ENCODE data around the gene COL4A6.

Gene COL4A6

DNA sequence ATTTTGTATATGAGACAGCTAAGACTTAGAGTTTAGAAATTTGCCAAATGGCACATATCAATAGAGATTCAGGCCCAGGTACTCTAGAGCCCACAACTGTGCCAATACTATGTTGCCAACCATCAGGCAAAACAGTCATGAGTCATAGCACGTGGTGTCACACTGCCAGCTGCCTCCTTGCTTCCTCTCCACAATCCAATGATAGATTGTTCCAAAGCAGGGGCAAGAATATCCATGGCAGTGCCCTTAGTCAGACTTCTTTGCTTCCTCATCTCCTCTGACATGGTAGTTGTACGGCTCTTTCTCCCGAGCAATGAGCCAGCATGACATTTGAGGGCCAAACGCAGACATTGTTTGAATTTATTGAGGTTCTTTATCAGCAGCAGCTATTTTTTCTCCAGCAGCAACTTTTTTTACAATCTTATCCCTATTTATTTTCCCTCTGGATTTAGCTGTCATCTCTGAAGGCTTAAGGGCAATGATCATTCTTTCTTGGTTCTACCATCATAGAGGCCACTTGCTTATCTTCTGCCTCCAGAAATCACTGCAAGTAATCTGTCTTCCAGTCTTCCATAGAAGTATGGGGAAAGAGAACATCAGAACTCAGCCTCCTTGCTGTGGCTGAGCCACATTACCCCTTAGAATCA is 169.7 kb downstream of the COL4A6 start:
- Histone ChIP-seq H3K9me3 (ENCODE audit: low read length) (no peaks in the 10 kb centered on the region), H3K36me3 (ENCODE audit: insufficient read depth, low read length) (no peaks in the 10 kb centered on the region), H3K9ac (ENCODE audit: low read length) (no peak overlapping the region), H3K4me3 (ENCODE audit: low read depth in 1 of 2, low read length in 2 of 2) (no peak overlapping the region), H3K27me3 (ENCODE audit: control insufficient read depth in 1 of 2, insufficient read depth in 2 of 2, low read length in 2 of 2) (peaks cover 7 to 18% of the 10 kb centered on the region in 2 donors), H3K27ac (ENCODE audit: low read depth, low read length) (no peak overlapping the region), H3K4me1 (ENCODE audit: insufficient read depth, low read length) (peaks cover 11% of the 10 kb centered on the region)

- Histone ChIP-seq H3K27me3 (ENCODE audit: control insufficient read depth in 1 of 2, insufficient read depth in 2 of 2, low read length in 2 of 2) (peaks cover 7 to 22% of the 10 kb centered on the region in 2 donors), H3K9ac (ENCODE audit: low read length) (no peak overlapping the region), H3K27ac (ENCODE audit: low read depth, low read length) (no peak overlapping the region), H3K4me3 (ENCODE audit: low read depth in 1 of 2, low read length in 2 of 2) (no peak overlapping the region), H3K36me3 (ENCODE audit: insufficient read depth, low read length) (no peaks in the 10 kb centered on the region), H3K4me1 (ENCODE audit: insufficient read depth, low read length) (peaks cover 11% of the 10 kb centered on the region), H3K9me3 (ENCODE audit: low read length) (no peaks in the 10 kb centered on the region)
These were observed 170.7 kb downstream of the COL4A6 start for GRCh38 chrX:108267557-108267956.

DNA sequence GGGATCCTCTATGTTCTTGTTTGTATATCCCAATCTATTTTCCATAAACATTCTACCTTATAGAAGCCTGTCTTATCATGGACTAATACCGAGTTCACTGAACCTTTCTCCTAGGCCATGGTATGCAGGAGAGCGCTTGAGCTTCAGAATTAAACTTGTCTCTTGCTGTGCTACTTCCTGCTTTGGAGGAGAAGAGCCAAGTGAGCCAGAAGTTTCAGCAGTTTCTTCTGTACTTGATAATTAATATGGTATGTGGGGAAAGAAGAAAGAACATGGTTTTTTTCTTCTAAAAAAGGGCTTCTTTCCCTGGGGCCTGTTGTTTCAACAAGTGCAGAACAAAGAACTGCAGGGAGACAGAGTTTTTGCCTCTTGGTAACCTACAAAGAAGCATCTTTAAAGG is 173.8 kb downstream of the COL4A6 start:
- H3K9ac ChIP-seq (ENCODE audit: low read length) = no peak overlapping the region
- H3K4me3 ChIP-seq (ENCODE audit: low read depth in 1 of 2, low read length in 2 of 2) = no peak overlapping the region
- H3K27ac ChIP-seq (ENCODE audit: low read depth, low read length) = no peak overlapping the region
- H3K27me3 ChIP-seq (ENCODE audit: control insufficient read depth in 1 of 2, insufficient read depth in 2 of 2, low read length in 2 of 2) = peaks cover 7 to 23% of the 10 kb centered on the region in 2 donors
- no peaks in the 10 kb centered on the region for H3K36me3 ChIP-seq (ENCODE audit: insufficient read depth, low read length)
- H3K9me3 ChIP-seq (ENCODE audit: low read length) = no peaks in the 10 kb centered on the region
- no peaks in the 10 kb centered on the region for H3K4me1 ChIP-seq (ENCODE audit: insufficient read depth, low read length)

DNA sequence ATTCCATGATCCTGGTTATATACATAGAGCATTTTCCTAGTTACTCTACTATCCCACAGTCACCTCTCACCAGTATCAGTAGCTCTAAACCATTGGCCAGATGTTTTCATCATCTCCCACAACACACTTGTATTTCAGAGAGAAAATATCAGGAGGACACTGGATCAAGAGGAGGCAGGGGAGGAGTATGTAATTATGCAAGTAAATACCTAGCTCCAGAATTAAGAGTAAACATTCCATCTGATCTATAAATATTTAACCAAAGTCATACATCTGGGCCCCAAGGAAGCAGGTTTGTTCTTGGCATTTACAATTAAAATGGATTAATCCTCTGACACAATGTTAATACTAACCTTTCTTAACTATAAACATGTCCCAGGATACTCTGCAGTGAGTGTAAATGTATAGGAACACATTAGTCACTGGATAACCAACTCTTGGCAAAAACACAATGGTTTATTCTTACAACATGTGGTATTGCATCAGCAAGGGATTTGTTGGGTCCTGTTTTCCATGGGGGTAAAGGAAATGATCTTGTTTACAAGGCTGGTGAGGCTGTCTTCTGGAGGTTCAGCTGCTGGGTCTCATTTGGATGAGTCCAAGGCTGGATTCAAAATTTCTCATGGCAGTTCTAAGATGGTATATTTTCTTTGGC is 176.5 kb downstream of the COL4A6 start:
- H3K9ac ChIP-seq (ENCODE audit: low read length) = no peak overlapping the region
- no peak overlapping the region for H3K4me3 ChIP-seq (ENCODE audit: low read depth in 1 of 2, low read length in 2 of 2)
- no peaks in the 10 kb centered on the region for H3K4me1 ChIP-seq (ENCODE audit: insufficient read depth, low read length)
- no peak overlapping the region for H3K27ac ChIP-seq (ENCODE audit: low read depth, low read length)
- no peaks in the 10 kb centered on the region for H3K36me3 ChIP-seq (ENCODE audit: insufficient read depth, low read length)
- no peaks in the 10 kb centered on the region for H3K9me3 ChIP-seq (ENCODE audit: low read length)
- H3K27me3 ChIP-seq (ENCODE audit: control insufficient read depth in 1 of 2, insufficient read depth in 2 of 2, low read length in 2 of 2) = peaks cover 0 to 11% of the 10 kb centered on the region in 2 donors

DNA sequence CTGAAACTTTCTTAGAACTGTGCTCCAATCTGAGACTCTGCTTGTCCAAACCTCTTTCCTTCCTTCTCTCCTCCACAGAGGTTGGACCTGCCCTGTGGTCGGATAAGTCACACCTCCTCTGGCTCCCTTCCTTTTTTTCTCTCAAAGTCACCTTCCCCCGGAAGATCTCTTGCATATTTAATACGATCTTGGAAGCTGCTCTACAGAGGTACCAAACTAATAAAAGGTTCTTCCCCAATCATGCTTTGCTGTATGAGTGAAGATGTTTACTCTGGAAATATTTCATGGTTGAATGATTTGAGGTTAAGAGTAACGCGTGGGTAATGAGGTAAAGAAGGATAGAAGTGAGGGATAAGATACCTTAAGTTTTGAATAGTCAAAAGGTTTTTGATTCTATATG is 180.7 kb downstream of the COL4A6 start:
- Histone ChIP-seq H3K9ac (ENCODE audit: low read length) (no peak overlapping the region), H3K36me3 (ENCODE audit: insufficient read depth, low read length) (no peaks in the 10 kb centered on the region), H3K4me1 (ENCODE audit: insufficient read depth, low read length) (no peaks in the 10 kb centered on the region), H3K27ac (ENCODE audit: low read depth, low read length) (no peak overlapping the region), H3K9me3 (ENCODE audit: low read length) (no peaks in the 10 kb centered on the region), H3K27me3 (ENCODE audit: control insufficient read depth in 1 of 2, insufficient read depth in 2 of 2, low read length in 2 of 2) (peaks cover 0 to 11% of the 10 kb centered on the region in 2 donors), H3K4me3 (ENCODE audit: low read depth in 1 of 2, low read length in 2 of 2) (no peak overlapping the region)

GRCh38 chrX:108254636-108255035 is 183.6 kb downstream of the COL4A6 start:
- Histone ChIP-seq H3K9me3 (ENCODE audit: low read length) (no peaks in the 10 kb centered on the region), H3K36me3 (ENCODE audit: insufficient read depth, low read length) (no peaks in the 10 kb centered on the region), H3K27ac (ENCODE audit: low read depth, low read length) (no peak overlapping the region), H3K9ac (ENCODE audit: low read length) (no peak overlapping the region), H3K27me3 (ENCODE audit: control insufficient read depth in 1 of 2, insufficient read depth in 2 of 2, low read length in 2 of 2) (peaks cover 0 to 11% of the 10 kb centered on the region in 2 donors), H3K4me1 (ENCODE audit: insufficient read depth, low read length) (no peaks in the 10 kb centered on the region), H3K4me3 (ENCODE audit: low read depth in 1 of 2, low read length in 2 of 2) (no peak overlapping the region)

GRCh38 chrX:108250654-108251579 is 187.3 kb downstream of the COL4A6 start:
- Histone ChIP-seq H3K27me3 (ENCODE audit: control insufficient read depth in 1 of 2, insufficient read depth in 2 of 2, low read length in 2 of 2) (peaks cover 10 to 14% of the 10 kb centered on the region in 2 donors), H3K27ac (ENCODE audit: low read depth, low read length) (no peak overlapping the region), H3K9me3 (ENCODE audit: low read length) (no peaks in the 10 kb centered on the region), H3K36me3 (ENCODE audit: insufficient read depth, low read length) (no peaks in the 10 kb centered on the region), H3K4me3 (ENCODE audit: low read depth in 1 of 2, low read length in 2 of 2) (no peak overlapping the region), H3K4me1 (ENCODE audit: insufficient read depth, low read length) (no peaks in the 10 kb centered on the region), H3K9ac (ENCODE audit: low read length) (no peak overlapping the region)

DNA sequence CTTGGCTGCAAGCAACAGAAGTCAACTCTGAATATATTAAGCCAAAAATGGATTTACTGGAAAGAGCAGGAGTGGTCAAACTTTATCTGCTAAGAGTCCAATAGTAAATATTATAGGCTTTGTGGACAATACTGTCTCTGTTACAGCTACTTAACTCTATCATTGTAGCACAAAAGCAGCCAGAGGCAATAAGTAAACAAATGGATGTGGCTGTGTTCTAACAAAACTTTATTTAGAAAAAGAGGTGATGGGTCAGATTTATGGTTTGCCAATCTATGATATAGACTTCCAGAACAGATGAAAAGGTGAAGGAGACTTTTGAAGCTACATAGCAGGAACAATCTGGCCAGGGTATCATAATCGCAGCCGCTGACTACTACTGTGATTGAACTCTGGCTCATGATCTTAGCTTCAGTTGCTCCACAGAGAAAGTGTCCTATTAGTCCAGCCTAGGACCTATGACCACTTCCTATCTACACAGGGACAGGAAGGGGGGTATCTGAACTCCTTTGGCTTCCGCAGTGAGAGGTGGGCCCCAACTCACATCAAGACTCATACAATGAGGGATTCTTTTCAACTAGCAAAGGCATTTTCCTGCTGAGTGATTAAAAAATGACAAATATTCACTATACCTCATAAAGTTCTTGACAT is 191.8 kb downstream of the COL4A6 start:
- Histone ChIP-seq H3K4me1 (ENCODE audit: insufficient read depth, low read length) (no peaks in the 10 kb centered on the region), H3K4me3 (ENCODE audit: low read depth in 1 of 2, low read length in 2 of 2) (no peak overlapping the region), H3K27me3 (ENCODE audit: control insufficient read depth in 1 of 2, insufficient read depth in 2 of 2, low read length in 2 of 2) (peaks cover 9 to 20% of the 10 kb centered on the region in 2 donors), H3K9me3 (ENCODE audit: low read length) (no peaks in the 10 kb centered on the region), H3K27ac (ENCODE audit: low read depth, low read length) (no peak overlapping the region), H3K9ac (ENCODE audit: low read length) (no peak overlapping the region), H3K36me3 (ENCODE audit: insufficient read depth, low read length) (no peaks in the 10 kb centered on the region)

GRCh38 chrX:108245462-108245861 is 192.8 kb downstream of the COL4A6 start:
- H3K4me3 ChIP-seq (ENCODE audit: low read depth in 1 of 2, low read length in 2 of 2) = no peak overlapping the region
- H3K36me3 ChIP-seq (ENCODE audit: insufficient read depth, low read length) = no peaks in the 10 kb centered on the region
- H3K9ac ChIP-seq (ENCODE audit: low read length) = no peak overlapping the region
- peaks cover 9 to 20% of the 10 kb centered on the region in 2 donors for H3K27me3 ChIP-seq (ENCODE audit: control insufficient read depth in 1 of 2, insufficient read depth in 2 of 2, low read length in 2 of 2)
- no peaks in the 10 kb centered on the region for H3K9me3 ChIP-seq (ENCODE audit: low read length)
- H3K27ac ChIP-seq (ENCODE audit: low read depth, low read length) = no peak overlapping the region
- no peaks in the 10 kb centered on the region for H3K4me1 ChIP-seq (ENCODE audit: insufficient read depth, low read length)

GRCh38 chrX:108235986-108236385 is 202.2 kb downstream of the COL4A6 start:
- no peak overlapping the region for H3K27ac ChIP-seq (ENCODE audit: low read depth, low read length)
- H3K9ac ChIP-seq (ENCODE audit: low read length) = no peak overlapping the region

GRCh38 chrX:108230574-108230973 is 207.6 kb downstream of the COL4A6 start:
- H3K27me3 ChIP-seq (ENCODE audit: control insufficient read depth in 1 of 2, insufficient read depth in 2 of 2, low read length in 2 of 2) = peaks cover 8 to 10% of the 10 kb centered on the region in 2 donors
- H3K27ac ChIP-seq (ENCODE audit: low read depth, low read length) = no peak overlapping the region
- H3K9ac ChIP-seq (ENCODE audit: low read length) = no peak overlapping the region
- no peaks in the 10 kb centered on the region for H3K4me1 ChIP-seq (ENCODE audit: insufficient read depth, low read length)
- no peak overlapping the region for H3K4me3 ChIP-seq (ENCODE audit: low read depth in 1 of 2, low read length in 2 of 2)
- H3K9me3 ChIP-seq (ENCODE audit: low read length) = no peaks in the 10 kb centered on the region
- no peaks in the 10 kb centered on the region for H3K36me3 ChIP-seq (ENCODE audit: insufficient read depth, low read length)

More at GRCh38 chrX:108235986-108236385, 202.2 kb downstream of the COL4A6 start:
- H3K27me3 ChIP-seq (ENCODE audit: control insufficient read depth in 1 of 2, insufficient read depth in 2 of 2, low read length in 2 of 2) = peaks cover 8% of the 10 kb centered on the region in 2 donors
- H3K4me1 ChIP-seq (ENCODE audit: insufficient read depth, low read length) = no peaks in the 10 kb centered on the region
- H3K9me3 ChIP-seq (ENCODE audit: low read length) = no peaks in the 10 kb centered on the region
- H3K4me3 ChIP-seq (ENCODE audit: low read depth in 1 of 2, low read length in 2 of 2) = no peak overlapping the region
- no peaks in the 10 kb centered on the region for H3K36me3 ChIP-seq (ENCODE audit: insufficient read depth, low read length)
